ENCODE measurements around the gene CCDC146.

The CCDC146 gene

GRCh38 chr7:77282897-77283296 lies 160.5 kb downstream of the CCDC146 start:
- DNase-seq (ENCODE audit: low read depth in 1 of 2, low spot score in 1 of 2): no peak

GRCh38 chr7:77284005-77284404 lies 161.6 kb downstream of the CCDC146 start:
- DNase-seq (ENCODE audit: low read depth in 1 of 2, low spot score in 1 of 2): no peak

GRCh38 chr7:77284616-77285015 lies 162.2 kb downstream of the CCDC146 start:
- no peak for DNase-seq (ENCODE audit: low read depth in 1 of 2, low spot score in 1 of 2)

- no peak for DNase-seq (ENCODE audit: low read depth in 1 of 2, low spot score in 1 of 2)
Observed at GRCh38 chr7:77288676-77289320, 166.4 kb downstream of the CCDC146 start.

- no peak for DNase-seq (ENCODE audit: low read depth in 1 of 2, low spot score in 1 of 2)
Observed at GRCh38 chr7:77289387-77289786, 167.0 kb downstream of the CCDC146 start.

GRCh38 chr7:77290425-77290824 lies 168.0 kb downstream of the CCDC146 start:
- DNase-seq (ENCODE audit: low read depth in 1 of 2, low spot score in 1 of 2): no peak

- DNase-seq (ENCODE audit: low read depth in 1 of 2, low spot score in 1 of 2): no peak
Observed at GRCh38 chr7:77293046-77293445, 170.6 kb downstream of the CCDC146 start.

- no peak for DNase-seq (ENCODE audit: low read depth in 1 of 2, low spot score in 1 of 2)
Observed at GRCh38 chr7:77295549-77295948, 173.1 kb downstream of the CCDC146 start.

- DNase-seq (ENCODE audit: low read depth in 1 of 2, low spot score in 1 of 2): no peak
Observed at GRCh38 chr7:77306231-77307067, 184.0 kb downstream of the CCDC146 start.

- DNase-seq (ENCODE audit: low read depth in 1 of 2, low spot score in 1 of 2): no peak
Observed at GRCh38 chr7:77308792-77309191, 186.4 kb downstream of the CCDC146 start.

- no peak for DNase-seq (ENCODE audit: low read depth in 1 of 2, low spot score in 1 of 2)
Observed at GRCh38 chr7:77309714-77310220, 187.4 kb downstream of the CCDC146 start.

GRCh38 chr7:77310982-77311381 lies 188.6 kb downstream of the CCDC146 start:
- no peak for DNase-seq (ENCODE audit: low read depth in 1 of 2, low spot score in 1 of 2)

- DNase-seq (ENCODE audit: low read depth in 1 of 2, low spot score in 1 of 2): no peak
Observed at GRCh38 chr7:77313085-77313484, 190.7 kb downstream of the CCDC146 start.

- DNase-seq (ENCODE audit: low read depth in 1 of 2, low spot score in 1 of 2): no peak
Observed at GRCh38 chr7:77313876-77314480, 191.6 kb downstream of the CCDC146 start.

GRCh38 chr7:77315182-77315591 lies 192.8 kb downstream of the CCDC146 start:
- no peak for DNase-seq (ENCODE audit: low read depth in 1 of 2, low spot score in 1 of 2)

- DNase-seq (ENCODE audit: low read depth in 1 of 2, low spot score in 1 of 2): no peak
Observed at GRCh38 chr7:77316219-77316978, 194.0 kb downstream of the CCDC146 start.

- DNase-seq (ENCODE audit: low read depth in 1 of 2, low spot score in 1 of 2): no peak
Observed at GRCh38 chr7:77318019-77318418, 195.6 kb downstream of the CCDC146 start.

GRCh38 chr7:77320137-77320536 lies 197.7 kb downstream of the CCDC146 start:
- no peak for DNase-seq (ENCODE audit: low read depth in 1 of 2, low spot score in 1 of 2)

- no peak for DNase-seq (ENCODE audit: low read depth in 1 of 2, low spot score in 1 of 2)
Observed at GRCh38 chr7:77320714-77321113, 198.3 kb downstream of the CCDC146 start.

- DNase-seq (ENCODE audit: low read depth in 1 of 2, low spot score in 1 of 2): no peak
Observed at GRCh38 chr7:77321300-77321699, 198.9 kb downstream of the CCDC146 start.

GRCh38 chr7:77326131-77326530 lies 203.7 kb downstream of the CCDC146 start:
- no peak for DNase-seq (ENCODE audit: low read depth in 1 of 2, low spot score in 1 of 2)

All from stimulated activated CD4-positive, alpha-beta T cell treated with anti-CD3 and anti-CD28 coated beads, Interleukin-15, amount 100 ng/mL, for 1 hour (primary cell).